ENCODE results near the gene HOOK1. TPM values are rescaled to one million over a fixed set of nuclear protein-coding genes. Genes with fewer than 3 reads are reported as not detected.

HOOK1 gene
- total and polyA plus RNA-seq, 4 donors = 4.1 to 35.5 (median 12.7) TPM

DNA sequence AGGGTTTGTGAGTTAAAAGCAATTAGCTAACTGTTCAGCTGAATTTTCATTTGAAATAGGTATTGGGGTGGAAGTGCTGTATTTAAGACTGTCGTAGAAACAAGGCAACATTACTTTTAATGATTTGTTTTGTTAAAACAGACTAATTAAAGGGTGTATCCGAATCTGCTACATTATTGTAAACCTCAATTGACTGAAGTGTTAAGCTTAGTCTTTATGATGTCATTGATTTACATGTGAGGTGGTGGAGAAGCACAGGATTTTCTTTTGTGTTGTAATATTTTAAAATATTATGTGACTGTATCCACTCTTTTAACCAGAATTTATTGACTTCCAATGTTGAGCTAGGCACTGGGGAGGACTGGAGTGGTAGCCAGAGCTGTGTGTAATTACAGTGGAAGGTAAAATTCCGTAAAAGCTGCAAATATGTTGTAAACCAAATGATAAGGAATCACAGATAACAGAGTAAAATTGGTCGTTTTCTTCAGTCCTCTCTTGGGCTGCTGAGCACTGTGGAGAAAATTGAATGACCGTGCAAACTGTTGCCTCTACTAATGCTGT, 1.6 kb downstream of the HOOK1 start:
- H3K36me3 ChIP-seq (ENCODE audit: control insufficient read depth in 4 of 4, insufficient read depth in 4 of 4, low read length in 4 of 4) = no peaks in the 10 kb centered on the region
- ATAC-seq (ENCODE audit: insufficient read depth, low FRiP score) (no peak), DNase-seq (no peak)
- WGBS, 2 donors = 56 to 76% methylated on average over 5 of the region's 5 CpGs
- TF ChIP-seq, protein P1, sequence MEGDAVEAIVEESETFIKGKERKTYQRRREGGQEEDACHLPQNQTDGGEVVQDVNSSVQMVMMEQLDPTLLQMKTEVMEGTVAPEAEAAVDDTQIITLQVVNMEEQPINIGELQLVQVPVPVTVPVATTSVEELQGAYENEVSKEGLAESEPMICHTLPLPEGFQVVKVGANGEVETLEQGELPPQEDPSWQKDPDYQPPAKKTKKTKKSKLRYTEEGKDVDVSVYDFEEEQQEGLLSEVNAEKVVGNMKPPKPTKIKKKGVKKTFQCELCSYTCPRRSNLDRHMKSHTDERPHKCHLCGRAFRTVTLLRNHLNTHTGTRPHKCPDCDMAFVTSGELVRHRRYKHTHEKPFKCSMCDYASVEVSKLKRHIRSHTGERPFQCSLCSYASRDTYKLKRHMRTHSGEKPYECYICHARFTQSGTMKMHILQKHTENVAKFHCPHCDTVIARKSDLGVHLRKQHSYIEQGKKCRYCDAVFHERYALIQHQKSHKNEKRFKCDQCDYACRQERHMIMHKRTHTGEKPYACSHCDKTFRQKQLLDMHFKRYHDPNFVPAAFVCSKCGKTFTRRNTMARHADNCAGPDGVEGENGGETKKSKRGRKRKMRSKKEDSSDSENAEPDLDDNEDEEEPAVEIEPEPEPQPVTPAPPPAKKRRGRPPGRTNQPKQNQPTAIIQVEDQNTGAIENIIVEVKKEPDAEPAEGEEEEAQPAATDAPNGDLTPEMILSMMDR (IDR thresholded peaks at IDR 0.05; ENCODE audit: control extremely low read depth, extremely low read depth) = no peak
- peaks cover 0 to 41% (median 37%) of the 10 kb centered on the region in 3 donors for H3K27me3 ChIP-seq (ENCODE audit: control insufficient read depth in 3 of 3, insufficient read depth in 3 of 3, low read length in 2 of 3)
- H3K4me1 ChIP-seq (ENCODE audit: control insufficient read depth in 5 of 5, insufficient read depth in 5 of 5, low read length in 5 of 5) = peaks cover 0 to 7% (median 3%) of the 10 kb centered on the region in 5 donors
- H3K4me3 ChIP-seq = no peak overlapping the region
- no peak overlapping the region for H3K27ac ChIP-seq (ENCODE audit: low read depth in 1 of 2, low read length in 1 of 2)
- H3K9me3 ChIP-seq (ENCODE audit: control insufficient read depth in 4 of 4, insufficient read depth in 3 of 4, low read length in 3 of 4) = no peaks in the 10 kb centered on the region
- no peak overlapping the region for H3K9ac ChIP-seq (ENCODE audit: insufficient read depth in 1 of 2, low read length in 2 of 2)

DNA sequence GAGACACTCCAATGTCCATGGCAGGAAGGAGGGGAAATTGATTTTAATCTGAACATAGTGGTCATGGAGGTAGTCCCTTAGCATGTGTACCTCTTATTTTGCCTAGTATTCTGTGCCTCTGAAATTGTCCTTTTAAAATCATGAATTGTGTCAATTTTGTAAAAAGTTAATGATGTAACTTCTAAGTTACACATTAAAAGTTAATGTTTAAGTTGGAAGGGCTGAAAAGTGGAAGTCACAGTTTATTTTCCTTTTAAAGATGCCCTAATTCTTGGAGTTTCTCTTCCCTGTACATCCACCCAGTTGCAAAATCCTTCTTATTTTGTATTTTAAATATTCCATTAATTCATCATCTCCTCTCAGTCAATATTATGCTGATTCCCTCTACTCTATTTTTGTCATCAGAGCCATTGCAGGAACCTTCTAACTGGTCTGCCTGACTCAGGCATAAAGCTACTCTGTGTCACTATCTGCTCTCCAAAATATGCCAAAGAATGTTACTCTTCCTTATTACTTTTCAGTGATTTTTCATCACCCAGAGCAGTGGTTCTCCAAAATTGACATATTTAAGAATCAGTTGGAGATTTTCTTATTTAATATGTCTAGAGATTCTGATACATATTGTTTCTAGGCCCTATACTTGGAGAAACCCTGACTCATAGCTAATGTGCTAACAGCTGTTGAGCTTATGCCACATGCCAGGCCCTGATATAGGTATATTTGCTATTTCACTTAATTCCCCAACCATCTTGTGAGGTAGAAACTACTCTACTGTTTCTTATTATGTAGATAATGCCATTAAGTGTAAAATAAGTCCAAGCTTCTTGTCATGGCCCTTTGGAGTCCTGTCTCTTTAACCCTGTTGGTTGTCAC, 5.1 kb downstream of the HOOK1 start:
- TF ChIP-seq, protein P1 (IDR thresholded peaks at IDR 0.05; ENCODE audit: control extremely low read depth, extremely low read depth) = no peak
- Histone ChIP-seq H3K9me3 (ENCODE audit: control insufficient read depth in 4 of 4, insufficient read depth in 3 of 4, low read length in 3 of 4) (no peaks in the 10 kb centered on the region), H3K27me3 (ENCODE audit: control insufficient read depth in 3 of 3, insufficient read depth in 3 of 3, low read length in 2 of 3) (peaks cover 0 to 27% (median 20%) of the 10 kb centered on the region in 3 donors), H3K36me3 (ENCODE audit: control insufficient read depth in 4 of 4, insufficient read depth in 4 of 4, low read length in 4 of 4) (no peaks in the 10 kb centered on the region), H3K9ac (ENCODE audit: insufficient read depth in 1 of 2, low read length in 2 of 2) (no peak overlapping the region), H3K27ac (ENCODE audit: low read depth in 1 of 2, low read length in 1 of 2) (no peak overlapping the region), H3K4me3 (no peak overlapping the region), H3K4me1 (ENCODE audit: control insufficient read depth in 5 of 5, insufficient read depth in 5 of 5, low read length in 5 of 5) (peaks cover 0 to 7% (median 0%) of the 10 kb centered on the region in 5 donors)
- DNase-seq (no peak), ATAC-seq (ENCODE audit: insufficient read depth, low FRiP score) (no peak)

DNA sequence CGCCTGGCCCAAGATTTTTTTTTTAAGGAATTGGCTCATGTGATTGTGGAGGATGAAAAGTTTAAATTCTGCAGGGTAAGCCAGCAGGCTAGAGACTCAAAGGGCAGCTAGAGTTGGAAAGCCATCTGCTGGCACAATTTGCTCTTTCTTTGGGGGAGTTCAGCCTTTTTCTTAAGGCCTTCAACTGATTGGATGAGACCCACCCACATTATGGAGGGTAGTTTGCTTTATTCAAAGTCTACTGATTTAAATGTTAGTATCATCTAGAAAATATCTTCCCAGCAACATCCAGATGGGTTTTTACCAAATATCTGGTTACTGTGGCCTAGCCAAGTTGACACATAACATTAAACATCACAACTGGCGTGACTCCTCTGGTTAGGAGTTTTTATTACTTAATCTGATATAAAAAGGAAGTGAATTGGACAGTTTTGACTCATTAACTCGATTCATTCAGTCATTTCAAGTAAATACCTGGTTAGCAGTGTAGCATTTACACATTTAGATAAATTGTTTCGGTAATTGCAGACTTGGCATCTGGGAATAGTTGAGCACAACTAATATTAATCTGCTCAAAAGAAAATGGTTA, 12.4 kb downstream of the HOOK1 start:
- 82 to 88% methylated on average over 4 of the region's 4 CpGs for WGBS, 2 donors
- H3K36me3 ChIP-seq (ENCODE audit: control insufficient read depth in 4 of 4, insufficient read depth in 4 of 4, low read length in 4 of 4) = no peaks in the 10 kb centered on the region
- no peak overlapping the region for H3K9ac ChIP-seq (ENCODE audit: insufficient read depth in 1 of 2, low read length in 2 of 2)
- DNase-seq (no peak), ATAC-seq (ENCODE audit: insufficient read depth, low FRiP score) (no peak)
- H3K4me1 ChIP-seq (ENCODE audit: control insufficient read depth in 5 of 5, insufficient read depth in 5 of 5, low read length in 5 of 5) = no peaks in the 10 kb centered on the region
- H3K9me3 ChIP-seq (ENCODE audit: control insufficient read depth in 4 of 4, insufficient read depth in 3 of 4, low read length in 3 of 4) = no peaks in the 10 kb centered on the region
- no peak overlapping the region for H3K27ac ChIP-seq (ENCODE audit: low read depth in 1 of 2, low read length in 1 of 2)
- no peak overlapping the region for H3K4me3 ChIP-seq
- TF ChIP-seq, protein P1 (IDR thresholded peaks at IDR 0.05; ENCODE audit: control extremely low read depth, extremely low read depth) = no peak
- H3K27me3 ChIP-seq (ENCODE audit: control insufficient read depth in 3 of 3, insufficient read depth in 3 of 3, low read length in 2 of 3) = no peaks in the 10 kb centered on the region
